Heart right ventricle (tissue), 16 donors: ENCODE measurements around the gene PKHD1. TPM values are rescaled to one million over a fixed set of nuclear protein-coding genes. Genes with fewer than 3 reads are reported as not detected.
A peak's percentile ranks its signal among the peaks of the same experiment; 100 is the strongest.
"Not testable (repeated sequence)": the region's sequence is repeated elsewhere in the genome, so short reads cannot be mapped to it uniquely, and the experiment has no call there.

Experiments
- ATAC-seq, 8 donors: fragments of 200-7000 bp; cut with Tn5 transposase; one replicate each; pipeline ENCODE4 v1.9.1; 2020; ENCODE audit warnings: mild to moderate bottlenecking in 8 of 8, moderate library complexity in 8 of 8, moderate number of reproducible peaks in 1 of 8
- DNase-seq, 2 donors: peaks; one replicate each; pipeline ENCODE4 v3.0.0-alpha.2; 2020
- H3K27ac ChIP-seq, 10 donors: fragments of 200-600 bp; sonication (generic) in 2 of 10; one replicate each; pipeline versions ENCODE4 v1.5.0 to v1.8.0; 2020 to 2022; ENCODE audit warnings: mild to moderate bottlenecking in 3 of 10
- H3K27me3 ChIP-seq, 7 donors: fragments of 200-600 bp; one replicate each; pipeline ENCODE4 v1.8.0; 2021 to 2022; ENCODE audit warnings: mild to moderate bottlenecking in 2 of 7
- H3K36me3 ChIP-seq, 9 donors: fragments of 200-600 bp; sonication (generic) in 1 of 9; one replicate each; pipeline versions ENCODE4 v1.5.0 to v1.8.0; 2020 to 2022; ENCODE audit warnings: mild to moderate bottlenecking in 2 of 9
- H3K4me1 ChIP-seq, 9 donors: fragments of 200-600 bp; sonication (generic) in 1 of 9; one replicate each; pipeline versions ENCODE4 v1.5.0 to v1.8.0; 2020 to 2022; ENCODE audit warnings: mild to moderate bottlenecking in 4 of 9
- H3K4me3 ChIP-seq, 10 donors: fragments of 200-600 bp; sonication (generic) in 2 of 10; one replicate each; pipeline versions ENCODE4 v1.5.0 to v1.8.0; 2020 to 2022; ENCODE audit warnings: mild to moderate bottlenecking in 7 of 10, moderate library complexity in 2 of 10
- H3K9me3 ChIP-seq, 11 donors: fragments of 200-600 bp in 10 of 11; sonication (generic) in 2 of 11; one replicate each; pipeline versions ENCODE4 v1.5.0 to v1.8.0; 2013 to 2022; ENCODE audit warnings: mild to moderate bottlenecking in 2 of 11, control low read depth in 1 of 11, moderate library complexity in 1 of 11
- WGBS, 2 donors: extraction: QIAGEN DNeasy Blood & Tissue Kit; methylation state at CpG; one replicate each; pipeline ENCODE4 v1.1.7; 2013; ENCODE audit warnings: inconsistent platforms in 1 of 2; 5-methylcytosine and 5-hydroxymethylcytosine counted together
- intact Hi-C, 10 donors: fragments of 100-400 bp; cut with DNase I; formaldehyde crosslinking; loops; one replicate each; pipeline versions ENCODE4 v1.11.1 to v1.14.2; 2022
- polyA plus RNA-seq, 2 donors: library from polyadenylated mRNA; stranded (reverse); fragments of 200-250 nt; gene quantifications; one replicate each; pipeline ENCODE4 v1.2.3, GENCODE V29; 2013
- total RNA-seq, 10 donors: library from RNA; stranded (reverse); fragmentation: NEBNext Ultra II Directional in 3 of 10; extraction: Animal tissue kit (Norgen Biotek cat#: 25700) in 3 of 10; gene quantifications; one replicate each; pipeline versions ENCODE4 v1.2.1 to v1.2.4, GENCODE V29; 2021 to 2023
- TF ChIP-seq, protein P1 (sequence below), 9 donors: fragments of 200-600 bp; sonication (generic) in 2 of 9; IDR thresholded peaks; one replicate each; pipeline versions ENCODE4 v1.5.0 to v1.8.0; 2021 to 2022; ENCODE audit warnings: antibody characterized with exemption in 9 of 9, mild to moderate bottlenecking in 5 of 9, moderate library complexity in 1 of 9
- donor health status: Arrhythmogenic right ventricular cardiomyopathy.
- donor health status: ischemic (EF 13 %, LVEDD 7.1; RV severe dilation, severe dysfunction).
- donor health status: healthy with polysubstance abuse.
- donor health status: DM: no; HTN: yes; CAD: no.
- donor health status: DM: no; HTN: no; CAD: no.
- donor health status: ischemic (EF 25% LVEDD 6.9; RV normal size, moderate dysfunction).
- donor health status: ischemic (EF 25% LVEDD 5.7; RV mildly dilated, moderate dysfunction).
- donor health status: healthy.
- donor health status: DM: yes; HTN: yes; CAD: no.
- donor health status: Ischemic cardiomyopathy.
- donor health status: ischemic (EF 35%, LVEDD 5.7; RV mildly dilated, moderate dysfunction).
- donor health status: nonischemic (EF 11% LVEDD 7.7; RV severe dilation, severe dysfunction).
- donor health status: DM: yes; HTN: yes; CAD: no.
- donor health status: PGD.
- donor health status: ischemic (EF 29% LVEDD 5.4; RV normal size, mild dysfunction).
- donor health status: nonischemic (EF 23%, LVEDD 6.1; RV moderate dilation, normal function).

PKHD1 gene
- total and polyA plus RNA-seq, 12 donors: under 0.01 to 0.07 (median 0.02) TPM; not detected in 7

DNA sequence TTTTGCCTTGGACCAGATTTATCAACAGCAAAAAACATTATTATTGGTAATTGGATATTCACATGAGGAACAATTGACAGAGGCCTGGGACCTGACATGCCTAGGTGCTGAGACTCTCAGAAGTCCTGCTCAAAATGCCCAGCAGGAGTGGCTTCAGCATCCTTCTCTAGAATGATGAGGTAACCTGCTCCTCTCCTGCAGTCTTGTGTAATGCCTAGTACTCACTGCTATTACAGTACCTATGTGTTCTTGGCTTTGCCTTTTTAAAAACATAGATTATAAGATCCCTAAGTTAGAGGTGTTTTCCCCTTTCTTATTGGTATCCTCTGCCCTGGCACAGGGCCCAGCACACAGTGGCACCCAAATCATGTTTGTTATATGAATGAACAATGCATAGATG lies 230.9 kb downstream of the PKHD1 start:
- no peak for DNase-seq
- no peaks in the 10 kb centered on the region for H3K4me1 ChIP-seq
- H3K9me3 ChIP-seq: peaks cover 0 to 5% (median 0%) of the 10 kb centered on the region in 11 donors
- no peaks in the 10 kb centered on the region for H3K36me3 ChIP-seq
- TF ChIP-seq, protein P1, sequence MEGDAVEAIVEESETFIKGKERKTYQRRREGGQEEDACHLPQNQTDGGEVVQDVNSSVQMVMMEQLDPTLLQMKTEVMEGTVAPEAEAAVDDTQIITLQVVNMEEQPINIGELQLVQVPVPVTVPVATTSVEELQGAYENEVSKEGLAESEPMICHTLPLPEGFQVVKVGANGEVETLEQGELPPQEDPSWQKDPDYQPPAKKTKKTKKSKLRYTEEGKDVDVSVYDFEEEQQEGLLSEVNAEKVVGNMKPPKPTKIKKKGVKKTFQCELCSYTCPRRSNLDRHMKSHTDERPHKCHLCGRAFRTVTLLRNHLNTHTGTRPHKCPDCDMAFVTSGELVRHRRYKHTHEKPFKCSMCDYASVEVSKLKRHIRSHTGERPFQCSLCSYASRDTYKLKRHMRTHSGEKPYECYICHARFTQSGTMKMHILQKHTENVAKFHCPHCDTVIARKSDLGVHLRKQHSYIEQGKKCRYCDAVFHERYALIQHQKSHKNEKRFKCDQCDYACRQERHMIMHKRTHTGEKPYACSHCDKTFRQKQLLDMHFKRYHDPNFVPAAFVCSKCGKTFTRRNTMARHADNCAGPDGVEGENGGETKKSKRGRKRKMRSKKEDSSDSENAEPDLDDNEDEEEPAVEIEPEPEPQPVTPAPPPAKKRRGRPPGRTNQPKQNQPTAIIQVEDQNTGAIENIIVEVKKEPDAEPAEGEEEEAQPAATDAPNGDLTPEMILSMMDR (IDR thresholded peaks at IDR 0.05): no peak
- intact Hi-C loops: loop anchor here in 6 of 10 donors (10.0 kb wide), 2 partner anchors 108 to 168 kb away; no protein-coding TSS in a partner anchor
- no peak overlapping the region for H3K4me3 ChIP-seq
- ATAC-seq: no peak
- H3K27ac ChIP-seq: no peak overlapping the region
- peaks cover 0 to 22% (median 10%) of the 10 kb centered on the region in 7 donors for H3K27me3 ChIP-seq

DNA sequence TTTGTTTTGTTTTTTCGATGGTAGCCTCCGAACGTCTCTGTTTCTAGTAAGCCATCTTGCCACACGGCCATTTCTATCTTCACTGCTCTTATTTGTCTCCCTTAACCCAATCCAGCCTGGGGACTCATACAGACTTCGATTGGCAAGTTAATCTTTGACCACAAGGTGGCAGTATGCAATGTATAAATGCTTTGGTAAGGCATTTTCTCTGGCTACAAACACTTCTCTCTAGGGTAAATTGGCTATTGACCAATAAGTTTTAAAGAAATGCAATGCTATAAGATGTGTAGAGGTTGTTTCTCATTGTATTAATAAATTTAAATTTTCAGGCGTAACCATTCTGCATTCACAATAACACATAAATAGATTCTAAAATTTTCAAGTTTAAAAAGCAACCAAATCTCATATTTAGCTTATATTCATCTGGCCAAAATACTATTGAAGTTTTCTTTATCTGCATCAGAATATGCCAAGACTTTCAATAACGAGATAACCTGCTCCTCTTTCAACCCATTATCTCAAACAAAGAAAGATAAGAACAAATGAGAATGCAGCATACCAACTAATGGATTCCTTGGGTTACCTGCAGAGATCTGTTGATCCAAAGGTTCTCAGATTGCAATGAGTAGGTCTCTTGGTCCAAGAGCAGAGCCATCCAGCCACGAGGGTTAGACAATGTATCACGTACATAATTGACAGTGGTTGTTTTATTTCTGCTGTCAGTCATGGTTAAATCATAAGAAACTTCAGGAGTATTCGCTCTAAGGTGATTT lies 231.9 kb downstream of the PKHD1 start:
- Histone ChIP-seq H3K27me3 (peaks cover 0 to 22% (median 10%) of the 10 kb centered on the region in 7 donors), H3K9me3 (peaks cover 0 to 5% (median 0%) of the 10 kb centered on the region in 11 donors), H3K4me1 (no peaks in the 10 kb centered on the region), H3K4me3 (no peak overlapping the region), H3K27ac (no peak overlapping the region), H3K36me3 (no peaks in the 10 kb centered on the region)
- intact Hi-C loops: loop anchor here in 6 of 10 donors (10.0 kb wide), 2 partner anchors 109 to 169 kb away; no protein-coding TSS in a partner anchor
- 27 to 29% methylated on average over 10 of the region's 10 CpGs for WGBS, 2 donors
- DNase-seq: no peak
- ATAC-seq: no peak
- TF ChIP-seq, protein P1 (IDR thresholded peaks at IDR 0.05): peak; percentile 20 to 68 (median 59)

DNA sequence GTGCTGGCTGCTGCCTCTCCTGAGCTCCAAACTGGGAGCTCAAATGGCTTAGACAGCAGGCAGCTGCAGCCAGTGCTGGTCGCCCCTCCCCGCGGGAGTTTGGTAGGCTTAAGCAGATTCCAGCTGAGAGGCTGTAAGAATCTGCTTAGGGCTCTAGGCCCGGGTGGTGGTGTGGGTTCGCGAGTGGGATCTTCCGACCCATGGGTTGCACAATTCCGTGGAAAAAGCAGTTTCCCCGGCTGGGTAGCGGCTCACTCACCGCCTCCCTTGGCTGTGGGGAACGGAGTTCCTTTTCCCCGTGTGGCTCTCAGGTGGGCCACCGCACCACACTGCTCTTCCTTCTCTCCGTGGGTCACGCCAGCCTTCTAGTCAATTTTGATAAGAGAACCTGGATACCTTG lies 232.5 kb downstream of the PKHD1 start:
- intact Hi-C loops: loop anchor here in 6 of 10 donors (10.0 kb wide), 2 partner anchors 110 to 170 kb away; no protein-coding TSS in a partner anchor
- Histone ChIP-seq H3K27me3 (peaks cover 0 to 22% (median 10%) of the 10 kb centered on the region in 7 donors), H3K36me3 (no peaks in the 10 kb centered on the region), H3K27ac (no peak overlapping the region), H3K4me1 (no peaks in the 10 kb centered on the region), H3K4me3 (no peak overlapping the region), H3K9me3 (peaks cover 0 to 5% (median 0%) of the 10 kb centered on the region in 11 donors)
- WGBS, 2 donors: 70 to 74% methylated on average over 16 of the region's 16 CpGs
- DNase-seq (no peak), ATAC-seq (no peak)
- TF ChIP-seq, protein P1 (IDR thresholded peaks at IDR 0.05): no peak

DNA sequence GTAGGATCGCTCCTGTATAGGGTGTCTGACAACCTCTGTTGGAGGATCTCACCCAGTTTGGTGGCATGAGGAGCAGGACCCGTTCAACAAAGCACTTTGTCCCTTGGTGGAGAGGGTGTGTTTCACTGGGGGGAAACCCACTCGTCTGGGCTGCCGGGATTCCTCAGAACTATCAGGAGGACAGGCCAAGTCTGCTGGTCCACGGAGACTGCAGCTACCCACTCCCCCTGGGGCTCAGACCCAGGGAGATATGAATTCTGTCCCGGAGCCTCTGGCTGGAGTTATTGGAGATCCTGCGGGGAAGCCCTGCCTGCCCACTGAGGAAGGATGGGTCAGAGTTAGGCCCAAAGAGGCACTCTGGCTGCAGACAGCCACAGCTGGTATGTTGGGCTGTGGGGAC lies 233.1 kb downstream of the PKHD1 start:
- peaks cover 0 to 22% (median 10%) of the 10 kb centered on the region in 7 donors for H3K27me3 ChIP-seq
- DNase-seq: no peak
- TF ChIP-seq, protein P1 (IDR thresholded peaks at IDR 0.05): no peak
- H3K4me1 ChIP-seq: no peaks in the 10 kb centered on the region
- no peaks in the 10 kb centered on the region for H3K36me3 ChIP-seq
- no peak overlapping the region for H3K27ac ChIP-seq
- H3K9me3 ChIP-seq: peaks cover 0 to 5% (median 0%) of the 10 kb centered on the region in 11 donors
- intact Hi-C loops: loop anchor here in 6 of 10 donors (10.0 kb wide), 2 partner anchors 110 to 170 kb away; no protein-coding TSS in a partner anchor
- no peak for ATAC-seq
- no peak overlapping the region for H3K4me3 ChIP-seq
- WGBS, 2 donors: 78 to 86% methylated on average over 7 of the region's 7 CpGs

DNA sequence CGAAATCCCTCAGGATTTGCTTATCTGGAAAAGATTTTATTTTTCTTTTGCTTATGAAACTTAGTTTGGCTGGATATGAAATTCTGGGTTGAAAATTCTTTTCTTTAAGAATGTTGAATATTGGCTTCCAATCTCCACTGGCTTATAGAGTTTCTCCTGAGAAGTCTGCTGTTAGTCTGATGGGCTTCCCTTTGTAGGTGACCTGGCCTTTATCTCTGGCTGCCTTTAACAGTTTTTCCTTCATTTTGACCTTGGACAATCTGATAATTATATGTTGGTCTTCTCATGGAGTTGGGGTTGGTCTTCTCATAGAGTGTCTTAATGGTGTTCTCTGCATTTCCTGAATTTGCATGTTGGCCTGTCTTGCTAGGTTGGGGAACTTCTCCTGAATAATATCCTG lies 234.3 kb downstream of the PKHD1 start:
- 75% methylated on average over 1 of the region's 1 CpG for WGBS, 2 donors
- intact Hi-C loops: loop anchor here in 6 of 10 donors (10.0 kb wide), 2 partner anchors 112 to 172 kb away; no protein-coding TSS in a partner anchor
- ATAC-seq, H3K4me1 ChIP-seq, H3K27ac ChIP-seq, DNase-seq, H3K36me3 ChIP-seq, H3K4me3 ChIP-seq: not testable (repeated sequence)
- peaks cover 0 to 22% (median 10%) of the 10 kb centered on the region in 7 donors for H3K27me3 ChIP-seq
- peaks cover 0 to 10% (median 0%) of the 10 kb centered on the region in 11 donors for H3K9me3 ChIP-seq
